OCI-M1 (cell line): ENCODE results near the gene ALDH1B1.
A peak's percentile ranks its signal among the peaks of the same experiment; 100 is the strongest.
"Not testable (repeated sequence)": the region's sequence is repeated elsewhere in the genome, so short reads cannot be mapped to it uniquely, and the experiment has no call there.

ENCODE experiments used
- DNase-seq: peaks from one replicate; lab custom pipeline; 2025; lab: John Stamatoyannopoulos, UW

ALDH1B1 gene

GRCh38 chr9:38361473-38361850 is 31.0 kb upstream of the ALDH1B1 start:
- DNase-seq: no peak

- DNase-seq: peak; percentile 41
These were observed 29.5 kb upstream of the ALDH1B1 start for GRCh38 chr9:38362852-38363588.

- DNase-seq: no peak
These were observed 28.9 kb upstream of the ALDH1B1 start for GRCh38 chr9:38363589-38363925.

GRCh38 chr9:38367898-38368297 is 24.6 kb upstream of the ALDH1B1 start:
- DNase-seq: no peak

- no peak for DNase-seq
These were observed 23.8 kb upstream of the ALDH1B1 start for GRCh38 chr9:38368731-38369130.

- no peak for DNase-seq
These were observed 22.3 kb upstream of the ALDH1B1 start for GRCh38 chr9:38370176-38370575.

- peak; percentile 49 for DNase-seq
These were observed 21.0 kb upstream of the ALDH1B1 start for GRCh38 chr9:38371495-38371894.

- no peak for DNase-seq
These were observed 19.5 kb upstream of the ALDH1B1 start for GRCh38 chr9:38372762-38373619.

GRCh38 chr9:38373679-38374078 is 18.8 kb upstream of the ALDH1B1 start:
- DNase-seq: no peak

- DNase-seq: no peak
These were observed 17.5 kb upstream of the ALDH1B1 start for GRCh38 chr9:38374847-38375571.

GRCh38 chr9:38375572-38375963 is 16.9 kb upstream of the ALDH1B1 start:
- no peak for DNase-seq

GRCh38 chr9:38376021-38376670 is 16.4 kb upstream of the ALDH1B1 start:
- DNase-seq: no peak

- not testable (repeated sequence) for DNase-seq
These were observed 15.0 kb upstream of the ALDH1B1 start for GRCh38 chr9:38377336-38378083.

GRCh38 chr9:38380230-38380871 is 12.2 kb upstream of the ALDH1B1 start:
- DNase-seq: no peak

- peak; percentile 32 for DNase-seq
These were observed 11.5 kb upstream of the ALDH1B1 start for GRCh38 chr9:38380872-38381534.

- DNase-seq: no peak
These were observed 10.4 kb upstream of the ALDH1B1 start for GRCh38 chr9:38382141-38382540.

GRCh38 chr9:38384990-38385848 is 7.3 kb upstream of the ALDH1B1 start:
- no peak for DNase-seq

GRCh38 chr9:38385896-38386295 is 6.6 kb upstream of the ALDH1B1 start:
- no peak for DNase-seq

- no peak for DNase-seq
These were observed 6.1 kb upstream of the ALDH1B1 start for GRCh38 chr9:38386319-38386895.
